Activated naive CD8-positive, alpha-beta T cell treated with anti-CD3 and anti-CD28 coated beads, Interleukin-2, amount 50 U/mL, for 24 hours (primary cell): Measurements from ENCODE around the gene PPP4R3B.
"Not testable (repeated sequence)": the region's sequence is repeated elsewhere in the genome, so short reads cannot be mapped to it uniquely, and the experiment has no call there.

Experiments used
- ATAC-seq: fragments of 150-1000 bp; cut with Tn5 transposase; one replicate; pipeline ENCODE4 v1.10.0; 2021
- DNase-seq: peaks from one replicate; pipeline ENCODE4 v3.0.0; 2021
- H3K27ac Mint-ChIP-seq: one replicate; pipeline ENCODE4 v1.8.0; 2021; ENCODE audit warnings: mild to moderate bottlenecking, mixed read lengths
- H3K27me3 Mint-ChIP-seq: one replicate; pipeline ENCODE4 v1.8.0; 2021; ENCODE audit warnings: mixed read lengths
- H3K36me3 Mint-ChIP-seq: one replicate; pipeline ENCODE4 v1.8.0; 2021; ENCODE audit warnings: low read depth, mixed read lengths
- H3K4me1 Mint-ChIP-seq: one replicate; pipeline ENCODE4 v1.8.0; 2021; ENCODE audit warnings: mixed read lengths
- H3K4me3 Mint-ChIP-seq: one replicate; pipeline ENCODE4 v1.8.0; 2021; ENCODE audit warnings: mild to moderate bottlenecking, moderate library complexity, mixed read lengths
- H3K9me3 Mint-ChIP-seq: one replicate; pipeline ENCODE4 v1.8.0; 2021; ENCODE audit warnings: mixed read lengths

Gene PPP4R3B

DNA sequence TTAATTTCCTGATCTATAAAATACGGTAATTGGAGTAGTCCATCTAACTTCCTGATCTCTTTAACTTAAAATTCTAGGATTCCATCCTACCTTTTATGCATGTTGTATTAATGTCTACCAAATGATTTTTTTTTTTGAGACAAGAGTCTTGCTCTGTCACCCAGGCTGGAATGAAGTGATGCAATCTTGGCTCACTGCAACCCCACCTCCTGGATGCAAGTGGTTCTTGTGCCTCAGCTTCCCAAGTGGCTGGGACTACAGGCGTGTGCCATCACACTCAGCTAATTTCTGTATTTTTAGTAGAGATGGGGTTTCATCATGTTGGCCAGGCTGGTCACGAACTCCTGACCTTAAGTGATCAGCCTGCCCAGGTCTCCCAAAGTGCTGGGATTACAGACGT lies 50.1 kb downstream of the PPP4R3B start:
- H3K27me3 Mint-ChIP-seq: no peaks in the 10 kb centered on the region
- H3K9me3 Mint-ChIP-seq: peaks cover 2% of the 10 kb centered on the region
- H3K36me3 Mint-ChIP-seq: peaks cover 52% of the 10 kb centered on the region
- H3K4me1 Mint-ChIP-seq: peaks cover 18% of the 10 kb centered on the region
- no peak overlapping the region for H3K4me3 Mint-ChIP-seq
- ATAC-seq (no peak), DNase-seq (no peak)
- peak overlapping the region; percentile 42 for H3K27ac Mint-ChIP-seq

- Mint-ChIP-seq H3K27ac (no peak overlapping the region), H3K4me3 (no peak overlapping the region), H3K9me3 (peaks cover 4% of the 10 kb centered on the region), H3K4me1 (peaks cover 18% of the 10 kb centered on the region), H3K36me3 (peaks cover 65% of the 10 kb centered on the region), H3K27me3 (no peaks in the 10 kb centered on the region)
- no peak for DNase-seq
- ATAC-seq: no peak
These were observed 51.8 kb downstream of the PPP4R3B start for GRCh38 chr2:55565613-55566012.

DNA sequence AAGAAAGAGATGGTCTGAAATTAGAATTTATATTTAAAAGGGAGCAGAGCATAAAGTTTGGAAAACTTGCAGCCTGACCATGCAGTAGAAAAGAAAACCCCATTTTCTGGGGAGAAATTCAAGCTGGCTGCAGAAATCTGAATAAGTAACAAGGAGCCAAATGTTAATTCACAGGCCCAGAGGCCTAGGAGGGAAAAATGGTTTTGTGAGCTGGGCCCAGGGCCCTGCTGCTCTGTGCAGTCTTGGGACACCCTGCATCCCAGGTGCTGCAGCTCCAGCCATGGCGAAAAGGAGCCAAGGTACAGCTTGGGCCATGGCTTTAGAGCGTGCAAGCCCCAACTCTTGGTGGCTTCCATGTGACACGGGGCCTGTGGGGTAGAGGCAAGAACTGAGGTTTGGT lies 56.6 kb downstream of the PPP4R3B start:
- Mint-ChIP-seq H3K27ac (no peak overlapping the region), H3K4me3 (no peak overlapping the region), H3K27me3 (no peaks in the 10 kb centered on the region), H3K9me3 (peaks cover 4% of the 10 kb centered on the region), H3K4me1 (peaks cover 2% of the 10 kb centered on the region), H3K36me3 (peaks cover 70% of the 10 kb centered on the region)
- DNase-seq (no peak), ATAC-seq (no peak)

- Mint-ChIP-seq H3K4me3 (no peak overlapping the region), H3K36me3 (peaks cover 61% of the 10 kb centered on the region), H3K4me1 (no peaks in the 10 kb centered on the region), H3K27ac (no peak overlapping the region), H3K27me3 (no peaks in the 10 kb centered on the region), H3K9me3 (no peaks in the 10 kb centered on the region)
- ATAC-seq (no peak), DNase-seq (no peak)
These were observed 60.6 kb downstream of the PPP4R3B start for GRCh38 chr2:55556809-55557208.

DNA sequence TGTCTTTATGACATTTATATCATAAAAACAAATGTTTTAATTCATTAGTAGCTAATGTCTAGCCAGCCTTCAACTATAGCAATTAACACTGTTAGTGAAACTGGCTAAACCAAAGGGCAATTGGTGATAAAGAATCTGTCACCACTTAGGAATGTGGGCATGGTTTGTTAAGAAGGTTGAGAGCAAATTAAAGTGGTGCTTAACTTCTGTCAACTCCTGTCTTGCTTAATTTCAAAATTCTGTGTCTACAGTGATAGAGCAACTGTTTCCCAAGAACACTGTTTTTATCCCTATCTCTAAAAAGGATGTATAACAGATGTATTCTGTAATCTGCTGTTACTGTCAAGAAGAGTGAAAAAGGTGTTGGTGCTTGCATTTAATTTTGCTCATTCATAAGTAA lies 61.4 kb downstream of the PPP4R3B start:
- Mint-ChIP-seq H3K9me3 (no peaks in the 10 kb centered on the region), H3K36me3 (peaks cover 52% of the 10 kb centered on the region), H3K4me1 (no peaks in the 10 kb centered on the region), H3K27ac (peak overlapping the region; percentile 23), H3K27me3 (no peaks in the 10 kb centered on the region), H3K4me3 (no peak overlapping the region)
- no peak for DNase-seq
- no peak for ATAC-seq

GRCh38 chr2:55553321-55553720 lies 64.1 kb downstream of the PPP4R3B start:
- Mint-ChIP-seq H3K27me3 (no peaks in the 10 kb centered on the region), H3K4me1 (no peaks in the 10 kb centered on the region), H3K4me3 (no peak overlapping the region), H3K9me3 (no peaks in the 10 kb centered on the region), H3K36me3 (peaks cover 45% of the 10 kb centered on the region), H3K27ac (no peak overlapping the region)
- ATAC-seq (no peak), DNase-seq (no peak)

- no peaks in the 10 kb centered on the region for H3K4me1 Mint-ChIP-seq
- no peak overlapping the region for H3K27ac Mint-ChIP-seq
These were observed 66.9 kb downstream of the PPP4R3B start for GRCh38 chr2:55550368-55551102.

GRCh38 chr2:55547679-55548078 lies 69.7 kb downstream of the PPP4R3B start:
- H3K27me3 Mint-ChIP-seq, H3K27ac Mint-ChIP-seq, DNase-seq, H3K4me1 Mint-ChIP-seq, H3K9me3 Mint-ChIP-seq, H3K4me3 Mint-ChIP-seq, ATAC-seq: not testable (repeated sequence)
- H3K36me3 Mint-ChIP-seq: peaks cover 24% of the 10 kb centered on the region

More at GRCh38 chr2:55550368-55551102, 66.9 kb downstream of the PPP4R3B start:
- Mint-ChIP-seq H3K27me3 (no peaks in the 10 kb centered on the region), H3K4me3 (no peak overlapping the region), H3K36me3 (peaks cover 34% of the 10 kb centered on the region), H3K9me3 (no peaks in the 10 kb centered on the region)
- DNase-seq: no peak
- no peak for ATAC-seq

DNA sequence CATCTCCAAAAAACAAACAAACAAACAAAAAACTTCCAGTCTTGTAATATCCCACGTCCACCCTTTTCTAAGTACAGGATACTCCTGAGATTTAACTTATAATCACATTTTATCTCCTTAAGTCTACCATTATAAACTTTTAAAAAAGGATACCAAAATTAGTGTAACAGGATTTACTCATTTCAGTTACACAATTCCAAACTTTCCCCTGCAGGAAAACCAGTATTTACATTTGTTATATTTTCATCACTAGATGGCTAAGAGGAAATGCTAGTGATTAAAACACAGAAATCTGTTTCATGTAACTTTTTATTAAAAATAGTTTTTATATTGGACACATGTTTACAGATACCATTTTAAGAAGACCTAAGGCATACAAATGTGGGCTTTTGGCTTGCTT lies 70.4 kb downstream of the PPP4R3B start:
- Mint-ChIP-seq H3K27me3 (no peaks in the 10 kb centered on the region), H3K4me3 (no peak overlapping the region), H3K4me1 (no peaks in the 10 kb centered on the region), H3K9me3 (no peaks in the 10 kb centered on the region), H3K27ac (no peak overlapping the region), H3K36me3 (peaks cover 24% of the 10 kb centered on the region)
- DNase-seq: no peak
- ATAC-seq: no peak

DNA sequence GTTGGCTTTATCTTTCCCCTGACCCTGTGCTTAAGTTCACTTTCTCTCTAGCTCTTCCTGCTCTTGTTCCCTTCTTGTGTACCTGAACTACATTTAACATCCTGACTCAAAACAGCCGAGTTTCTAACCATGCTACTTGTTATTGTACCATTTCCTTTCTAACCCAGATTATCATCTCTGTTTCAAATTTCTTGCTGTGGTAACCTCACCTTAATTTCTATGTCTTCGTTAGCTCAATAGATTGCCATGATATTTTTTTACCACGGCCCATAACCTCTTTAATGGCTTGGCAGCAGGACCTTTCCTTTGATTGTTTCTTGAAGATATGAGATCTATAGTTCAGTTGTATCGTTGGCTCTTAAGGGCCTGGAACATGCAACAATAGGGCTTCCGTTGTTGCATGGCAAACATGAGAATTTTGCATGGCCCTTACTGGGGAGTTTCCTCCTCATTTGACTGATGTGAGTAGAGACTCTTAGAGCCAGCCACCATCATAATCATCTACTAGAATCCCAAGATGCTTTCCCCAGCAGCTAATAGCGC lies 86.8 kb downstream of the PPP4R3B start:
- Mint-ChIP-seq H3K36me3 (peaks cover 38% of the 10 kb centered on the region), H3K9me3 (no peaks in the 10 kb centered on the region), H3K4me3 (no peak overlapping the region), H3K27ac (no peak overlapping the region), H3K27me3 (no peaks in the 10 kb centered on the region), H3K4me1 (peaks cover 9% of the 10 kb centered on the region)
- DNase-seq: no peak
- no peak for ATAC-seq

GRCh38 chr2:55526174-55526573 lies 91.2 kb downstream of the PPP4R3B start:
- no peaks in the 10 kb centered on the region for H3K27me3 Mint-ChIP-seq
- peaks cover 7% of the 10 kb centered on the region for H3K4me1 Mint-ChIP-seq
- no peak overlapping the region for H3K27ac Mint-ChIP-seq
- H3K4me3 Mint-ChIP-seq: no peak overlapping the region
- no peak for DNase-seq
- H3K9me3 Mint-ChIP-seq: no peaks in the 10 kb centered on the region
- H3K36me3 Mint-ChIP-seq: peaks cover 43% of the 10 kb centered on the region
- ATAC-seq: no peak

DNA sequence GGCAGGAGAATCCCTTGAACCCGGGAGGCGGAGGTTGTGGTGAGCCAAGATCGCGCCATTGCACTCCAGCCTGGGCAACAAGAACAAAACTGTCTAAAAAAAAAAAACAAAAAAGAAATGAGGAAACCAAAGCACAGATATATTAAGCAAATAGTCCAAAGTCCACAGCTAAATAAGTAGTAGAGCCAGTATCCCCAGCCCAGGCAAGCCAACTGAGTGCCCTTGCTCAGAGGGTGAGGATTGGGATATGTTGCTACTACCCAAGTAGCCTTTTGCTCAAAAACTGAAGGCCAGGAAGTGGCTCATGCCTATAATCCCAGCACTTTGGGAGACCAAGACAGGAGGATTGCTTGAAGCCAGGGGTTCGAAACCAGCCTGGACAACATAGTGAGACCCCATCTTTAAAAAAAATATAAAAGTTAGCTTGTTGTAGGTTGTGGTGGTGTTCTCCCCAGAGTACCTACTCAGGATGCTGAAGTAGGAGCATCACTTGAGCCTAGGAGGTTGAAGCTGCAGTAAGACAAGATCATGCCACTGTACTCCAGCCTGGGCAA lies 92.5 kb downstream of the PPP4R3B start:
- no peaks in the 10 kb centered on the region for H3K9me3 Mint-ChIP-seq
- H3K27ac Mint-ChIP-seq: no peak overlapping the region
- no peak overlapping the region for H3K4me3 Mint-ChIP-seq
- H3K4me1 Mint-ChIP-seq: peaks cover 8% of the 10 kb centered on the region
- ATAC-seq (no peak), DNase-seq (no peak)
- H3K36me3 Mint-ChIP-seq: peaks cover 35% of the 10 kb centered on the region
- no peaks in the 10 kb centered on the region for H3K27me3 Mint-ChIP-seq

GRCh38 chr2:55519938-55520885 lies 97.2 kb downstream of the PPP4R3B start:
- Mint-ChIP-seq H3K4me3 (peak overlapping the region; percentile 97), H3K36me3 (peaks cover 11% of the 10 kb centered on the region), H3K27ac (peak overlapping the region; percentile 94), H3K9me3 (no peaks in the 10 kb centered on the region), H3K4me1 (peaks cover 22% of the 10 kb centered on the region), H3K27me3 (peaks cover 2% of the 10 kb centered on the region)
- DNase-seq (peak; percentile 31), ATAC-seq (peak; percentile 11)

DNA sequence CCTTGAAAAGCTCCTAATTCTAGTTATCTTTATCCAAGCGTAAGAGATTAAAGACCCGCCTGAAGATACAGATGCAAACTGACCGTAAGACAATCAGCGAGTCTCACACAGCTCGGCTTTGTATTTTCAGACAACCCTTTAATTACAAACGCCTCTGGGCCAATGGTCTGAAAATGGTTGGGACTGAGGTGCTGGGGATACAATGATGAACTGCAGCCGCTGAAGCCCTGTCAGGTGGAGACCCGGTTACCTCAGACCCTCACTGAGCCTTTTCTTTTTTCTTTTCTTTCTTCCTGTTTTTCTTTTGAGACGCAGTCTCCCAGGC lies 98.6 kb downstream of the PPP4R3B start:
- H3K27ac Mint-ChIP-seq: peak overlapping the region; percentile 94
- peaks cover 22% of the 10 kb centered on the region for H3K4me1 Mint-ChIP-seq
- H3K4me3 Mint-ChIP-seq: peak overlapping the region; percentile 97
- DNase-seq: no peak
- peak; percentile 1 for ATAC-seq
- peaks cover 5% of the 10 kb centered on the region for H3K36me3 Mint-ChIP-seq
- H3K27me3 Mint-ChIP-seq: peaks cover 2% of the 10 kb centered on the region
- no peaks in the 10 kb centered on the region for H3K9me3 Mint-ChIP-seq
